C4-2B (cell line): ENCODE data around the gene MIR17HG.

Experiments used
- CTCF ChIP-seq: fragments of 450-650 bp; conservative IDR thresholded peaks from 2 replicates; pipeline ENCODE4 v1.5.1; 2017; ENCODE audit warnings: mild to moderate bottlenecking
- ZFX ChIP-seq: fragments of 450-650 bp; IDR thresholded peaks from 2 replicates; pipeline ENCODE4 v1.6.1; 2017

GRCh38 chr13:91359631-91360030 is 12.1 kb downstream of the MIR17HG start:
- TF ChIP-seq CTCF (no peak), ZFX (no peak)
